ENCODE measurements around the gene PCLO. TPM values are rescaled to one million over a fixed set of nuclear protein-coding genes. Genes with fewer than 3 reads are reported as not detected.
"Not testable (repeated sequence)": the region's sequence is repeated elsewhere in the genome, so short reads cannot be mapped to it uniquely, and the experiment has no call there.

PCLO gene
- total RNA-seq, 1 donor from 2014 or later = not detected

DNA sequence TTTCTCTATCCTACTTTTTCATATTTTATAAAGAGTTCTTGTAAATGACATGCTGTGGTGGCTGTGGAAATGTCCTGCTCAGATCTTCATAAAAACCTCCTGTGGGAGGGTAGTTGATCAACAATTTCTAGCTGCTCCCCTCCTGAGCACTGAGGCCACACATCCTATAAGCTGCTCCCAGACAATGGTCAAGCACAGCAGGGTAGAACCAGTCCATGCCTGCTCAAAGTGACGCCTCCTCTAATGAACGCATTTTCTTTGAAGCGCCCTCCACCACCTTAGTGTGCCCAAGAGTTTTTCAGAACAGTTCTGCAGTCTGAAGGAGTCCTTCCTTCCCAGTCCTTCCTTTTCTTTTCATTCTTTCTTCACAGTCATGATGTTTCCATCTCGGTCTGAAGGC, 420.5 kb downstream of the PCLO start:
- intact Hi-C loops (cut with micrococcal nuclease) = no loop called here

GRCh38 chr7:82741493-82741892, 421.2 kb downstream of the PCLO start:
- intact Hi-C loops (cut with micrococcal nuclease) = no loop called here

DNA sequence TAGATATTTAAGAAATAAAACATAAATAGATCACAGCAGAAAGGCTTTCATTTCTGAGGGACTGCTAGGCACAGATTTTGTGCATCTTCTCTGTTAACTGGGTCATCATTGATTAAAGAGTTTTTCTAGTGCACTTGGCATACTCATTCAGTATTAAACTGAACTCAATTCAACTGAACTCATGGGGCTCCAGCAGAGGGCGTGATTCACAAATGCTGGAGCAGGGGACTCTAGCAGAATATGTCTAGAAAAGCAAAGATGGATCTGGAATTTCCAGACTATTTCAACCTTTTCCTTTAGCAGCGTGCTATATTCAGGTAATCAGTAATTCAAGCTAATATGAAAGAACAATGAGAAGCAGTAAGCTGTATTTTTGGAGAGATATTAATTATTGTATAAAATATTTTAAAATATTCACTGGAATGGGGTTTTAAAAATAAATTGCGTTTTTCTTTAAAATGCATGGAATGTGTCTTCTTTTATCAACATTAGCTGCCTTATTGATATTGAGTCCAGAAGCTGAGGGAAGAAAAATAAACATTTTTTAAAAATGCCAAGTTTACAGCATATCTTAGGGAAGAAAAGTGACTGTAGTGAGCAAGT, 422.3 kb downstream of the PCLO start:
- intact Hi-C loops (cut with micrococcal nuclease) = no loop called here

GRCh38 chr7:82736633-82737032, 426.1 kb downstream of the PCLO start:
- intact Hi-C loops (cut with micrococcal nuclease) = no loop called here

GRCh38 chr7:82732677-82733076, 430.0 kb downstream of the PCLO start:
- intact Hi-C loops (cut with micrococcal nuclease) = no loop called here

- intact Hi-C loops (cut with micrococcal nuclease) = loop anchor here (1.0 to 5.0 kb wide), 8 partner anchors 107 to 1247 kb away; no protein-coding TSS in a partner anchor
Measured at GRCh38 chr7:82729172-82730030, 433.3 kb downstream of the PCLO start.

DNA sequence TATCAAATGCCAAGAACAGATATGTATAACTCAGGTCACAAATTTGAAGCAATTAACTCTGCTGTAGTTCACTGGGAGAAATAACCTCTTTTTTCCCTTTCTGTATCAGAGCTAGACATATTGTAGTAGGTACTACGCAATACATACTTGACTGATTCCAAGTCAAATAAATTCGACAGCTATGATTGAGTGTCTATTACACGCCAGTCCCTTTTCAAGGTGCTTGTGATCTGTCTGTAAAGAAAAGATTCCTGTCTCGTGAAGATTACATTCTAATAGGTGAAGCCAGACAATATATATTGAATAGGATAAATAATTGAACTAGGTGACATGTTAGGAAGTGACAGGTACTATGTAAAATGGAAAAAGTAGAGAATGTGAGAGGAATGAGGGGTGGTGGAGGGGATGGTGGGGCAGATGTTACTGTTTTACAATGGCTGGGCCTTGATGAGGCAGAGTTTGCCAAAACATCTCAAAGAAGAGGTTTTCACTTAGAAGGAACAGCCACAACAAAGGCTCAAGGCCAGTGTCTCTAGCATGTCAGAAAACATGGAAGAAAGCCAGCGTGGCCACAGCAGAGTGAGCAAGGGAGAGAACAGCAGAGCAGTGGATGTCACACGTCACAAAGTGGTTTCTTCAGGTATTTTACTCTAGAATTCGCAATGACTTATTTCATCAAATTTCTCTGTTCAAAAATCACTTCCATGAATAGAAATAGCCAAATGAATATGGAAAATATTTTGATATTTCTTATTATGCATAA, 436.5 kb downstream of the PCLO start:
- intact Hi-C loops (cut with micrococcal nuclease) = loop anchor here (5.0 kb wide), 1 partner anchor 104 kb away; no protein-coding TSS in a partner anchor

- intact Hi-C loops (cut with micrococcal nuclease) = no loop called here
Measured at GRCh38 chr7:82723411-82723810, 439.3 kb downstream of the PCLO start.

DNA sequence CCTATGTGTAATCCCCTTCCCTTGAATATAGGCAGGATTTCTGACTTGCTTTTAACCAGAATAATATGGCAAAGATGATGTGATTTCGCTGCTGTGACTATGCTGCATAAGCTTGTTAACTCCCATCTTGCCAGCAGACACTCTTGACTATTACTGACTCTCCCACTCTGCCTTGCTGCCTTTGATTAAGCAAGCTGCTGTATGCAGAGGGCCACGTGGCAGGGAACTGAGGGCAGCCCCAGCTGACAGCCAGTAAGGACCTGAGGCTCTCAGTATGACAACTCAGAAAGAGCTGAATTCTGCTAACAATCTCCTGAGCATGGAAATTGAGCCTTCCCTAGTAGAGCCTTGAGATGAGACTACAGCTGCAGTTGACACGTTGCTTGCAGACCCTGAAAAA, 439.7 kb downstream of the PCLO start:
- intact Hi-C loops (cut with micrococcal nuclease) = no loop called here

- intact Hi-C loops (cut with micrococcal nuclease) = no loop called here
Measured at GRCh38 chr7:82715344-82715743, 447.3 kb downstream of the PCLO start.

GRCh38 chr7:82714883-82715282, 447.8 kb downstream of the PCLO start:
- intact Hi-C loops (cut with micrococcal nuclease) = no loop called here

- intact Hi-C loops (cut with micrococcal nuclease) = no loop called here
Measured at GRCh38 chr7:82713506-82713905, 449.2 kb downstream of the PCLO start.

DNA sequence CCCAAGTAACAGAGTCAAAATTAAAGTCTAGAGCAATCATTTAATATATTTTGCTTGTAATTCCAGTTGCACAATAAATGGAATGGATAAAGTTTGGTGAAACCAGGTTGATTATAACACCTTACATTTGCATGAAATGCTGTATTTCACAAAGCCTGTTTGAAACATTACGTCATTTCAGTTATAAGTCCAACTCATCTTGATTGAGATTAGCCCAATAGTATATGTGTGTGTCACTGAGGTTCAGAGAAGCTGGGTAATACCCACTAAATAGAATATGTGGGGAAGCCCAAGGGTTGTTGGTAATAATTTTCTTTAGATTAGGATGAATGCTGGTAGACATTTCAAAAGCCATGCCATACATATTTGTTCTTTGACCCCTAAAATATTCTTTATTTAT, 456.3 kb downstream of the PCLO start:
- intact Hi-C loops (cut with micrococcal nuclease) = not testable (repeated sequence)

DNA sequence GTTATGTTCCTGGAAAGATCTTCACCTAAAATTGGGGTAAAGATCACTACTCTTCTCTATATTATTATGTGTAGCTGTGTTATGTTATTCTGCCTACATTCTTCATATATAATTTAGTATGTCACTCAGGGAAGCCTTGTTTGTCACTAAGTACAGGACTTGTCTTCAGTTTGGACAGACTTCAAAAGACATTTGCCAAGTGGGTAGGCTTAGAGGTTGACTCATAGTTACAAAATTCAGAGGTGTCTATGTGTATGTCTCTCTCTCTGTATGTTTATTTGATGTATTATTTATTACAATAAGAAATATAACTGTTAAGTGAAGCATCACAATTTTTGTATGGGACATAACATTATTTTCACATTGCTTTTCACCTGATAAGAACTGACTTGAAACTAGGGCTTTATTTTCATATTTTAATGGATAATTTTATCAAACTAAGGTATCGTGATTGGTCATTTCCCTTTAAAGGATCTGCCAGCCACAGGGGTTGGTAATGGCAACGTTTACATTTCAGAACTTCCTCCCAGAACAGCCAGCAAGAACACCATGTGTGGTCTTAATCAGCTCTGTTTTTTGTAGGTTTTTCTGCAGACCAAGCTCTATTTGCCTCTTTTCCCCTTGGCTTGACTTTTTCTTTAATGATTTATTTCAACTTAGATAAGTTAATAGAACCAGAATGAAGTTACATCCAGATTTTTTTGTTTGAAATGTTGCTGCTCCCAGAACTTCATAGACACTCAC, 457.0 kb downstream of the PCLO start:
- intact Hi-C loops (cut with micrococcal nuclease) = no loop called here

DNA sequence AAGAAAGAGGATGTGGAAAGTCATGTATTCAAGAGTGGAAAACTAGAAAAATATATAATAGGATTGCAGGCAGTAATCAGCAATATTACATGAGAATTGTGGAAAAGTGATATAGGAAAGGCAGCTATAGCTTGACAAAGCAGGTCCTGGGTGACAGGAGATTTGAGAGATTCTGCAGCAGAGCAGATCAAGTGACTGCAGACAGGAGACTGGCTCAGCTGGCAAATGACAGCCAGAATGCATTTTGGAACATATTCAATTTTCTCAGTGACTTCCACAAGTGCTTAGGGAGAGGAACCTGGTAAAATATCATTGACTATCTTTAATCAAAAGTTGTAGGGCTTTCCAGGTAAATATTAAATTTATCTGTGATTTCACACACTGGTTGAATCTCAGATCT, 458.6 kb downstream of the PCLO start:
- intact Hi-C loops (cut with micrococcal nuclease) = no loop called here

Measured in T-helper 1 cell treated with Interleukin-12 subunit alpha and Interleukin-12 subunit beta and Interleukin-4 antibody, amounts not matched to agents 30 ng/mL and 1 ng/mL, for 36 hours (primary cell).